Endothelial cell (in vitro differentiated cells): Measurements from ENCODE around the gene HERC4. TPM values are rescaled to one million over a fixed set of nuclear protein-coding genes. Genes with fewer than 3 reads are reported as not detected.
A peak's percentile ranks its signal among the peaks of the same experiment; 100 is the strongest.

Source experiments
- DNase-seq: peaks from one replicate; pipeline ENCODE4 v3.0.0; 2021; ENCODE audit warnings: low spot score
- H3K27ac Mint-ChIP-seq: one replicate; pipeline ENCODE4 v1.8.0; 2021; ENCODE audit warnings: mixed read lengths, inconsistent platforms; ENCODE audit not compliant: unreplicated experiment
- H3K27me3 Mint-ChIP-seq: one replicate; pipeline ENCODE4 v1.8.0; 2021; ENCODE audit warnings: mild to moderate bottlenecking, moderate library complexity, mixed read lengths, inconsistent platforms; ENCODE audit not compliant: unreplicated experiment
- H3K36me3 Mint-ChIP-seq: one replicate; pipeline ENCODE4 v1.8.0; 2021; ENCODE audit warnings: mild to moderate bottlenecking, low read depth, mixed read lengths, inconsistent platforms; ENCODE audit not compliant: unreplicated experiment
- H3K4me1 Mint-ChIP-seq: one replicate; pipeline ENCODE4 v1.8.0; 2021; ENCODE audit warnings: mild to moderate bottlenecking, mixed read lengths, inconsistent platforms; ENCODE audit not compliant: unreplicated experiment
- H3K4me3 Mint-ChIP-seq: one replicate; pipeline ENCODE4 v1.8.0; 2021; ENCODE audit warnings: mild to moderate bottlenecking, mixed read lengths, inconsistent platforms; ENCODE audit not compliant: unreplicated experiment
- H3K9me3 Mint-ChIP-seq: one replicate; pipeline ENCODE4 v1.8.0; 2021; ENCODE audit warnings: mixed read lengths, inconsistent platforms; ENCODE audit not compliant: unreplicated experiment
- CTCF ChIP-seq: fragments of 200-600 bp; sonication (generic); IDR thresholded peaks from one replicate; pipeline ENCODE4 v1.5.0; 2021; ENCODE audit warnings: antibody characterized with exemption; ENCODE audit not compliant: unreplicated experiment
- total RNA-seq: library from RNA; stranded (reverse); fragmentation: NEBNext Ultra II Directional; extraction: Animal tissue kit (Norgen Biotek cat#: 25700); gene quantifications from one replicate; pipeline ENCODE4 v1.2.1, GENCODE V29; 2021; ENCODE audit not compliant: unreplicated experiment

The HERC4 gene
- total RNA-seq, 1 donor from 2014 or later = 53.4 TPM

- Mint-ChIP-seq H3K27ac (peak overlapping the region; percentile 76), H3K9me3 (no peaks in the 10 kb centered on the region), H3K4me3 (no peak overlapping the region), H3K36me3 (peaks cover 10% of the 10 kb centered on the region), H3K4me1 (peaks cover 24% of the 10 kb centered on the region), H3K27me3 (no peaks in the 10 kb centered on the region)
- no peak for TF ChIP-seq CTCF
- no peak for DNase-seq
Observed at GRCh38 chr10:67934336-67934735, 140.7 kb downstream of the HERC4 start.

GRCh38 chr10:67933199-67933598, 141.9 kb downstream of the HERC4 start:
- Mint-ChIP-seq H3K27ac (no peak overlapping the region), H3K27me3 (no peaks in the 10 kb centered on the region), H3K4me3 (no peak overlapping the region), H3K9me3 (no peaks in the 10 kb centered on the region), H3K36me3 (peaks cover 10% of the 10 kb centered on the region), H3K4me1 (peaks cover 24% of the 10 kb centered on the region)
- no peak for TF ChIP-seq CTCF
- DNase-seq = no peak

GRCh38 chr10:67926951-67927350, 148.1 kb downstream of the HERC4 start:
- no peak for TF ChIP-seq CTCF
- H3K27ac Mint-ChIP-seq = no peak overlapping the region
- H3K4me1 Mint-ChIP-seq = peaks cover 4% of the 10 kb centered on the region
- peaks cover 14% of the 10 kb centered on the region for H3K36me3 Mint-ChIP-seq
- H3K9me3 Mint-ChIP-seq = no peaks in the 10 kb centered on the region
- no peak overlapping the region for H3K4me3 Mint-ChIP-seq
- no peak for DNase-seq
- H3K27me3 Mint-ChIP-seq = no peaks in the 10 kb centered on the region

- Mint-ChIP-seq H3K9me3 (no peaks in the 10 kb centered on the region), H3K27ac (no peak overlapping the region), H3K27me3 (no peaks in the 10 kb centered on the region), H3K4me1 (peaks cover 4% of the 10 kb centered on the region), H3K36me3 (peaks cover 14% of the 10 kb centered on the region), H3K4me3 (no peak overlapping the region)
- DNase-seq = no peak
- no peak for TF ChIP-seq CTCF
Observed at GRCh38 chr10:67925449-67926005, 149.6 kb downstream of the HERC4 start.

GRCh38 chr10:67924136-67924535, 150.9 kb downstream of the HERC4 start:
- Mint-ChIP-seq H3K27me3 (no peaks in the 10 kb centered on the region), H3K4me3 (no peak overlapping the region), H3K27ac (no peak overlapping the region), H3K36me3 (peaks cover 16% of the 10 kb centered on the region), H3K9me3 (no peaks in the 10 kb centered on the region), H3K4me1 (peaks cover 4% of the 10 kb centered on the region)
- no peak for DNase-seq
- TF ChIP-seq CTCF = no peak
